ENCODE measurements around the gene SLF1.

Gene SLF1

DNA sequence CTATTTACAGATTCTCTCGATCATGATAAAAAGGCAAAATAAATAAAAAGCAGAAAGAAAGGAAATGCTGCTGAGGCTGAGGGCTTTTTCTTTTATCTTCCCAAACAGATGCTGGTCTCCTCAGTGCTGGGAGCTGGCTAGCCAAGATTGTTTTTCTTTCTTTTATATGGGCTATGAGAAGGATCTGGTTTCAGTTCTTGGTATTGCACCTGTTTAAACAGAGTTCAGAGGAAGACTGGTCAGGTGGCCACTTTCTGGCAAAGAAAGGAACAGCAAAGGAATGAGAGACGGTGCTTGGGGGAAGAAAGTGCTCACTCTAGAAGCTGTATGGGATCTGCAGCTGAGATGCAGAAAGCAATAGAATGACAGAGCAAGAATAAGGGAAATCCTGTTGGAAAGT, 88.9 kb downstream of the SLF1 start:
- in situ Hi-C loops (cut with MboI; ENCODE audit: low sequenced_read_pairs): no loop called here

GRCh38 chr5:94709277-94709676, 90.8 kb downstream of the SLF1 start:
- in situ Hi-C loops (cut with MboI; ENCODE audit: low sequenced_read_pairs): no loop called here

GRCh38 chr5:94711785-94712184, 93.3 kb downstream of the SLF1 start:
- in situ Hi-C loops (cut with MboI; ENCODE audit: low sequenced_read_pairs): no loop called here

DNA sequence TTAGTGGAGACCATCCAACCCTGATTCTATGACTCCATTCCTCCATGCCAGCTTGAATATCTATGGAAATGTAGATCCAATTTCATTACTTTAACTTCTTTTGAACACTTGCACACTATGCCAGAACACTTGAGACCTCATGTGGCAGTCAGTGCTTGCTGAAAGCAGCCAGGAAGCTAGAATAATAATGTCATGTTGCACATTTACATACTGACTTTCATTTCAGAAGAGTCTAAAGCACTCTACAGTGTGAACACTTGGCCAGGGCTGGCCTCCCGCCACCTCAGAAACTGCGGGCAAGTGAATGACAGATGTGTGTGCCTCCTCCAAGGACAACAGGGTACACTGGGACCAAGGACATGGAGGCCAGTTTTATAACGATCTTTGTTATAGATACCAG, 97.3 kb downstream of the SLF1 start:
- in situ Hi-C loops (cut with MboI; ENCODE audit: low sequenced_read_pairs): no loop called here

GRCh38 chr5:94725142-94725541, 106.7 kb downstream of the SLF1 start:
- in situ Hi-C loops (cut with MboI; ENCODE audit: low sequenced_read_pairs): no loop called here

GRCh38 chr5:94731471-94731870, 113.0 kb downstream of the SLF1 start:
- in situ Hi-C loops (cut with MboI; ENCODE audit: low sequenced_read_pairs): no loop called here

DNA sequence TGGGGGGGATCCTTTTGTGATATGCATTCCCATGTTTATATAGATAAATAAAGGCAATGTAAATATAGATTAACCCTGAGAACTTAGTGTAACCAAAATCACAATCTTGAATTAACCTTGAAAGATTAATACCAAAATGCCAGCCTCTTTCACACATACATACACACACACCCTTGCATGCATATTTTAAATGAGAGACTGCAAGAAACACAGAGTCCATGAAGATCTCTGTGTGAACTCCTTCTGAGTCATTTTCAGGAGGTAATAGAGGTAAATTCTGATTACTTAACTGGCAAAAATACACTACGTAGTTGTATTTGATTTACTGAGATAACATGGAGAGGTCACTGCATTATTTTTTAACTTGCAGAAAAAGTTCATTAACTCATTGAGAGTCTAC, 118.0 kb downstream of the SLF1 start:
- in situ Hi-C loops (cut with MboI; ENCODE audit: low sequenced_read_pairs): no loop called here

DNA sequence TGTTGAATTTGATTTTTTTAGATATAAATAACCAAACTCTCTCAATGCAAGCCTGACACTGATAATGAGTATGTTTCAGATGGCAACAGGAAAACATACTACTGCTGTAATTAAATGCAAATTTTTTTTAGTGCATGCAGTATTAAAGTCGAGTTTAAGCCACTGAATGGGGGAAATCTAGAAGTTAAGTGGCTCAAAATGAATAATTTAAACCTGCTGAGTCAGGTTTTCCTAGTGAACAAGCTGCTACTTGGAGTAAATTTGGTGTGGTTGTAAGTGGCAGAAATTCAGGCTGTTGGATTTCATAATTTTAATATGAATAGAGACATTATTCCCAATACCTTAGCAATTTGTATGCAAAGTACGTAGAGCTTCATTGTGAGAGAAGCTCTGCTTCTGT, 121.8 kb downstream of the SLF1 start:
- in situ Hi-C loops (cut with MboI; ENCODE audit: low sequenced_read_pairs): no loop called here

GRCh38 chr5:94742852-94743251, 124.4 kb downstream of the SLF1 start:
- in situ Hi-C loops (cut with MboI; ENCODE audit: low sequenced_read_pairs): no loop called here

- in situ Hi-C loops (cut with MboI; ENCODE audit: low sequenced_read_pairs): no loop called here
Observed at GRCh38 chr5:94744906-94745305, 126.4 kb downstream of the SLF1 start.

- in situ Hi-C loops (cut with MboI; ENCODE audit: low sequenced_read_pairs): no loop called here
Observed at GRCh38 chr5:94745786-94746730, 127.6 kb downstream of the SLF1 start.

DNA sequence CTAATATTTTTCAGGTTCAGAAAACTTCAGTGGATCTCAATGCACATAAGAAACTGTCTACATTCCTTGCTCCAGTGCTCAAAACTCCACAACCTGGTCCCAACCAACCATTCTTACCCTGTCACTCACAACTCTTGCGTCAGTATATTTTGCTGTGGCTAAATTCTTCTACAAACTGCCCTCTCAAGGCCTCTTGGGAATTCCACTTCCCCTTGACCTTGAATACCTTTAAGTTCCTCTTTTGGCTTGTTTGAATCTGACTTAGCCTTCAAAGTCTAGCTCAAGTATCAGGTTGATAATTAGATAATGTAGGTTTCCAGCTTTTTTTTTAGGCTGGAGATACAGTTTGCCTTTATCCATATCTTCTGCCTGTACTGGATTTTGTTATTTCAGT, 128.3 kb downstream of the SLF1 start:
- in situ Hi-C loops (cut with MboI; ENCODE audit: low sequenced_read_pairs): no loop called here

All from HL-60/S4 treated with retinoic acid at 250 ng/mL for 4 days and 3 days (cell line).